Measurements from ENCODE around the gene SNRNP70. TPM values are rescaled to one million over a fixed set of nuclear protein-coding genes. Genes with fewer than 3 reads are reported as not detected.

The SNRNP70 gene
- total and polyA plus RNA-seq, 2 donors (not counting 3 experiments of a cell fraction or from before 2014, with no cell fraction given) = 215 to 300 TPM

- no peaks in the 10 kb centered on the region for H3K9me1 ChIP-seq (replicated peaks; ENCODE audit: control insufficient read depth, extremely low read depth, insufficient read depth, low read length)
- no peak overlapping the region for H3K9ac ChIP-seq (replicated peaks; ENCODE audit: extremely low read depth, insufficient read depth, low read length)
- no peaks in the 10 kb centered on the region for H3K79me2 ChIP-seq (ENCODE audit: control insufficient read depth, insufficient read depth, low read length)
- no peak for DNase-seq (ENCODE audit: low read depth, low spot score)
- H3K4me2 ChIP-seq (ENCODE audit: insufficient read depth, low read length) = no peak overlapping the region
- ChIA-PET CTCF (interaction anchor here (0.6 to 5.2 kb wide), 12 partner anchors 8 to 140 kb away, joined by 3 to 35 read pairs (median 7); partner anchors contain the start of genes GYS1, LIN7B, PPFIA3 and RUVBL2), POLR2A (interaction anchor here (0.6 to 1.2 kb wide), 2 partner anchors 9 to 66 kb away, joined by 3 to 5 read pairs; no protein-coding TSS in a partner anchor)
- dilution Hi-C loops (cut with MboI; ENCODE audit: extremely low pct_ligation_motif_present, low sequenced_read_pairs) (no loop called here), intact Hi-C loops (cut with micrococcal nuclease) (no loop called here)
- H3K27me3 ChIP-seq (ENCODE audit: control insufficient read depth in 2 of 2, insufficient read depth in 2 of 2, low read length in 2 of 2) = peaks cover 0 to 7% of the 10 kb centered on the region in 2 experiments
- no peak for FAIRE-seq
- no peak overlapping the region for H3K4me3 ChIP-seq (replicated peaks in 1 of 3; ENCODE audit: insufficient read depth in 1 of 3, low read depth in 1 of 3, low read length in 3 of 3)
- no peak overlapping the region for H2AFZ ChIP-seq (ENCODE audit: low read depth, low read length)
- TF ChIP-seq FOS (IDR thresholded peaks at IDR 0.05; ENCODE audit: borderline replicate concordance, insufficient read depth, low read length) = no peak
- TF ChIP-seq POLR2A (IDR thresholded peaks at IDR 0.05; ENCODE audit: low read depth, low read length) = no peak
- no peak for TF ChIP-seq EZH2 (IDR thresholded peaks at IDR 0.05; ENCODE audit: borderline replicate concordance, low read depth, low read length, severe bottlenecking)
- TF ChIP-seq CTCF (IDR thresholded peaks at IDR 0.05; ENCODE audit: extremely low read depth in 1 of 2, insufficient read depth in 1 of 2, low read depth in 1 of 2, low read length in 2 of 2) = no peak
- TF ChIP-seq JUN (IDR thresholded peaks at IDR 0.05; ENCODE audit: borderline replicate concordance, insufficient read depth, insufficient read length, low read depth) = no peak
- TF ChIP-seq POLR2AphosphoS5 (IDR thresholded peaks at IDR 0.05; ENCODE audit: insufficient read depth, low read depth, low read length) = no peak
- no peak for TF ChIP-seq MAX (IDR thresholded peaks at IDR 0.05; ENCODE audit: insufficient read depth, insufficient read length)
- TF ChIP-seq GATA2 (IDR thresholded peaks at IDR 0.05; ENCODE audit: insufficient read depth, insufficient read length, low read depth, low read length) = no peak
- no peak for TF ChIP-seq MYC (IDR thresholded peaks at IDR 0.05; ENCODE audit: low read depth, low read length)
- no peaks in the 10 kb centered on the region for H4K20me1 ChIP-seq (replicated peaks; ENCODE audit: control insufficient read depth, extremely low read depth, insufficient read depth, low read length)
- BruUV-seq (replicated peaks) = no TSS peak
- H3K27ac ChIP-seq (ENCODE audit: insufficient read depth, low read depth, low read length) = no peak overlapping the region
- no peaks in the 10 kb centered on the region for H3K4me1 ChIP-seq (ENCODE audit: control insufficient read depth, extremely low read depth, insufficient read depth, low read length)
- no peaks in the 10 kb centered on the region for H3K9me3 ChIP-seq (replicated peaks; ENCODE audit: control insufficient read depth, insufficient read depth, low read length)
- H3K36me3 ChIP-seq (ENCODE audit: control insufficient read depth in 2 of 2, extremely low read depth in 1 of 2, insufficient read depth in 2 of 2, low read length in 2 of 2) = no peaks in the 10 kb centered on the region
These were observed 47.8 kb downstream of the SNRNP70 start for GRCh38 chr19:49132974-49133609.
